Smooth muscle cell of the brain vasculature (primary cell): ENCODE measurements around the gene RMND1.
"Not testable (repeated sequence)": the region's sequence is repeated elsewhere in the genome, so short reads cannot be mapped to it uniquely, and the experiment has no call there.

Experiments used
- DNase-seq: peaks from one replicate; pipeline ENCODE4 v3.0.0-alpha.2; 2012; ENCODE audit warnings: low read depth, low spot score

Gene RMND1

GRCh38 chr6:151452750-151453427, 963 bp upstream of the RMND1 start:
- no peak for DNase-seq

GRCh38 chr6:151451417-151451949, 443 bp downstream of the RMND1 start:
- no peak for DNase-seq

GRCh38 chr6:151450928-151451327, 998 bp downstream of the RMND1 start:
- DNase-seq: not testable (repeated sequence)

- no peak for DNase-seq
Observed at GRCh38 chr6:151448623-151449022, 3.3 kb downstream of the RMND1 start.

GRCh38 chr6:151447237-151447636, 4.7 kb downstream of the RMND1 start:
- no peak for DNase-seq

GRCh38 chr6:151445482-151445881, 6.4 kb downstream of the RMND1 start:
- no peak for DNase-seq

GRCh38 chr6:151443911-151444621, 7.9 kb downstream of the RMND1 start:
- DNase-seq: no peak

GRCh38 chr6:151443454-151443853, 8.5 kb downstream of the RMND1 start:
- no peak for DNase-seq

GRCh38 chr6:151442371-151442770, 9.6 kb downstream of the RMND1 start:
- DNase-seq: no peak

- no peak for DNase-seq
Observed at GRCh38 chr6:151441390-151442166, 10.3 kb downstream of the RMND1 start.

- DNase-seq: no peak
Observed at GRCh38 chr6:151440930-151441329, 11.0 kb downstream of the RMND1 start.

- DNase-seq: no peak
Observed at GRCh38 chr6:151440498-151440897, 11.4 kb downstream of the RMND1 start.

GRCh38 chr6:151437401-151437800, 14.5 kb downstream of the RMND1 start:
- DNase-seq: no peak

GRCh38 chr6:151436802-151437201, 15.1 kb downstream of the RMND1 start:
- no peak for DNase-seq

GRCh38 chr6:151436300-151436699, 15.6 kb downstream of the RMND1 start:
- DNase-seq: no peak

- no peak for DNase-seq
Observed at GRCh38 chr6:151434369-151434768, 17.6 kb downstream of the RMND1 start.

- DNase-seq: no peak
Observed at GRCh38 chr6:151432651-151433050, 19.3 kb downstream of the RMND1 start.

GRCh38 chr6:151431337-151431736, 20.6 kb downstream of the RMND1 start:
- no peak for DNase-seq

- no peak for DNase-seq
Observed at GRCh38 chr6:151430886-151431285, 21.0 kb downstream of the RMND1 start.

GRCh38 chr6:151428093-151428735, 23.7 kb downstream of the RMND1 start:
- no peak for DNase-seq

GRCh38 chr6:151425561-151425960, 26.4 kb downstream of the RMND1 start:
- no peak for DNase-seq

- no peak for DNase-seq
Observed at GRCh38 chr6:151422981-151423380, 28.9 kb downstream of the RMND1 start.
